ENCODE measurements around the gene MAP3K12. TPM values are rescaled to one million over a fixed set of nuclear protein-coding genes. Genes with fewer than 3 reads are reported as not detected.

MAP3K12 gene
- total and polyA plus RNA-seq, 2 of the 4 experiments (the other 2 are of a cell fraction): 29.0 to 52.5 TPM

DNA sequence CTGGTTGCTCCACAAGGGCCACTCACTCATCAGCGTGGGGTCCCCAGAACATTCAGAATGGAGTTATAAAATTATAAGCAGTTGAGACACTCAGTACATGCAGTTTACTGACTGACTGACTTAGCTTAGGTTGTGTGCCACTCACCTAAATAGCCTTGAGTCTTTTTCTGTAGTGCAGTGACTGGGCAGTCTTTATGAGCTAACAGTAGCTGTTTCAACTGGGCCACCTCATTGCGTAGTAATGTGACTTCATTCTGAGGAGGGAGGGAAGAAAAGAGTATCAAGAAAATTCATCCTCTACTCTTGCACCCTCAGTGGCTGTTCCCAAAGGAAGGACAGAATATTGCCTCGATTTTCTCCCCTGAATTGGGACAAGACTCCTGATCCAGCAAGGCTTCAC lies 23.9 kb upstream of the MAP3K12 start:
- no peak overlapping the region for H2BK120ac ChIP-seq (ENCODE audit: low read depth, low read length)
- no peak for TF ChIP-seq BHLHE40 (IDR thresholded peaks at IDR 0.05; ENCODE audit: low read depth, low read length)
- TF ChIP-seq, protein P1, sequence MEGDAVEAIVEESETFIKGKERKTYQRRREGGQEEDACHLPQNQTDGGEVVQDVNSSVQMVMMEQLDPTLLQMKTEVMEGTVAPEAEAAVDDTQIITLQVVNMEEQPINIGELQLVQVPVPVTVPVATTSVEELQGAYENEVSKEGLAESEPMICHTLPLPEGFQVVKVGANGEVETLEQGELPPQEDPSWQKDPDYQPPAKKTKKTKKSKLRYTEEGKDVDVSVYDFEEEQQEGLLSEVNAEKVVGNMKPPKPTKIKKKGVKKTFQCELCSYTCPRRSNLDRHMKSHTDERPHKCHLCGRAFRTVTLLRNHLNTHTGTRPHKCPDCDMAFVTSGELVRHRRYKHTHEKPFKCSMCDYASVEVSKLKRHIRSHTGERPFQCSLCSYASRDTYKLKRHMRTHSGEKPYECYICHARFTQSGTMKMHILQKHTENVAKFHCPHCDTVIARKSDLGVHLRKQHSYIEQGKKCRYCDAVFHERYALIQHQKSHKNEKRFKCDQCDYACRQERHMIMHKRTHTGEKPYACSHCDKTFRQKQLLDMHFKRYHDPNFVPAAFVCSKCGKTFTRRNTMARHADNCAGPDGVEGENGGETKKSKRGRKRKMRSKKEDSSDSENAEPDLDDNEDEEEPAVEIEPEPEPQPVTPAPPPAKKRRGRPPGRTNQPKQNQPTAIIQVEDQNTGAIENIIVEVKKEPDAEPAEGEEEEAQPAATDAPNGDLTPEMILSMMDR (conservative IDR thresholded peaks at IDR 0.05; ENCODE audit: low read depth, low read length): no peak
- no peak for TF ChIP-seq RCOR1 (IDR thresholded peaks at IDR 0.05; ENCODE audit: insufficient replicate concordance, low read length)
- TF ChIP-seq CEBPB (IDR thresholded peaks at IDR 0.05; ENCODE audit: low read depth, low read length): no peak
- TF ChIP-seq CHD1 (IDR thresholded peaks at IDR 0.05; ENCODE audit: low read depth, low read length): no peak
- no peak for TF ChIP-seq FOS (IDR thresholded peaks at IDR 0.05; ENCODE audit: low read depth, low read length)
- TF ChIP-seq, protein P2, sequence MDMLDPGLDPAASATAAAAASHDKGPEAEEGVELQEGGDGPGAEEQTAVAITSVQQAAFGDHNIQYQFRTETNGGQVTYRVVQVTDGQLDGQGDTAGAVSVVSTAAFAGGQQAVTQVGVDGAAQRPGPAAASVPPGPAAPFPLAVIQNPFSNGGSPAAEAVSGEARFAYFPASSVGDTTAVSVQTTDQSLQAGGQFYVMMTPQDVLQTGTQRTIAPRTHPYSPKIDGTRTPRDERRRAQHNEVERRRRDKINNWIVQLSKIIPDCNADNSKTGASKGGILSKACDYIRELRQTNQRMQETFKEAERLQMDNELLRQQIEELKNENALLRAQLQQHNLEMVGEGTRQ (IDR thresholded peaks at IDR 0.05; ENCODE audit: low read depth, low read length): no peak
- TF ChIP-seq RAD21 (IDR thresholded peaks at IDR 0.05; ENCODE audit: low read length): no peak
- TF ChIP-seq, protein P3, sequence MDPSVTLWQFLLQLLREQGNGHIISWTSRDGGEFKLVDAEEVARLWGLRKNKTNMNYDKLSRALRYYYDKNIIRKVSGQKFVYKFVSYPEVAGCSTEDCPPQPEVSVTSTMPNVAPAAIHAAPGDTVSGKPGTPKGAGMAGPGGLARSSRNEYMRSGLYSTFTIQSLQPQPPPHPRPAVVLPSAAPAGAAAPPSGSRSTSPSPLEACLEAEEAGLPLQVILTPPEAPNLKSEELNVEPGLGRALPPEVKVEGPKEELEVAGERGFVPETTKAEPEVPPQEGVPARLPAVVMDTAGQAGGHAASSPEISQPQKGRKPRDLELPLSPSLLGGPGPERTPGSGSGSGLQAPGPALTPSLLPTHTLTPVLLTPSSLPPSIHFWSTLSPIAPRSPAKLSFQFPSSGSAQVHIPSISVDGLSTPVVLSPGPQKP (IDR thresholded peaks at IDR 0.05; ENCODE audit: borderline replicate concordance, low read depth, low read length): no peak
- TF ChIP-seq POLR2A (IDR thresholded peaks at IDR 0.05; ENCODE audit: low read depth, low read length): no peak
- no peak for TF ChIP-seq NFE2L2 (IDR thresholded peaks at IDR 0.05; ENCODE audit: low read depth, low read length)
- TF ChIP-seq RFX5 (IDR thresholded peaks at IDR 0.05; ENCODE audit: low read depth, low read length): no peak
- no peak for TF ChIP-seq MAZ (IDR thresholded peaks at IDR 0.05; ENCODE audit: borderline replicate concordance, low read depth, low read length)
- TF ChIP-seq MXI1 (IDR thresholded peaks at IDR 0.05; ENCODE audit: borderline replicate concordance, low read depth, low read length): no peak
- TF ChIP-seq SMC3 (IDR thresholded peaks at IDR 0.05; ENCODE audit: low read depth, low read length): no peak
- TF ChIP-seq MAFK (IDR thresholded peaks at IDR 0.05; ENCODE audit: low read depth, low read length): no peak
- no peak overlapping the region for H3K4me3 ChIP-seq (ENCODE audit: insufficient read depth, low read depth, low read length)
- peaks cover 2% of the 10 kb centered on the region; the same call in 1 of the 2 replicates for H3K4me1 ChIP-seq (ENCODE audit: control insufficient read depth, insufficient read depth, low read length)
- H3K18ac ChIP-seq (ENCODE audit: low read depth, low read length): no peak overlapping the region
- H3K23ac ChIP-seq (ENCODE audit: low read depth, low read length): no peak overlapping the region
- DNase-seq (peak; percentile 66), ATAC-seq (ENCODE audit: low read depth) (peak; percentile 82)
- H3K79me1 ChIP-seq (ENCODE audit: low read depth in 1 of 2, low read length in 2 of 2): peaks cover 0 to 3% of the 10 kb centered on the region in 2 experiments; a peak in 1 of 4 replicates
- no peak overlapping the region for H3K14ac ChIP-seq (replicated peaks; ENCODE audit: low read depth, low read length)
- in situ Hi-C loops (cut with MboI; ENCODE audit: low sequenced_read_pairs) (no loop called here), intact Hi-C loops (cut with micrococcal nuclease) (no loop called here), dilution Hi-C loops (cut with HindIII; ENCODE audit: low sequenced_read_pairs, unreplicated experiment) (no loop called here)
- no peak overlapping the region for H2AK9ac ChIP-seq (replicated peaks; ENCODE audit: low read depth, low read length, poor library complexity)
- no peak overlapping the region for H2AFZ ChIP-seq (replicated peaks; ENCODE audit: low read length, poor library complexity)
- H3K4me2 ChIP-seq (ENCODE audit: low read depth, low read length): no peak overlapping the region; the same call in 1 of the 2 replicates
- H4K91ac ChIP-seq (ENCODE audit: insufficient read depth, low read depth, low read length): no peak overlapping the region
- ChIA-PET POLR2A (ENCODE audit: unreplicated experiment) (no interaction called here), CTCF (no interaction called here)
- H2BK20ac ChIP-seq (ENCODE audit: low read depth, low read length): no peak overlapping the region
- no peaks in the 10 kb centered on the region for H3K27me3 ChIP-seq (ENCODE audit: control insufficient read depth, insufficient read depth, low read length)
- no TSS peak for BruUV-seq (replicated peaks)
- H3K27ac ChIP-seq (ENCODE audit: insufficient read depth, low read length): no peak overlapping the region
- peak overlapping the region; percentile 7 for H2BK5ac ChIP-seq (ENCODE audit: low read depth, low read length, poor library complexity, severe bottlenecking)
- no peak overlapping the region for H3K56ac ChIP-seq (ENCODE audit: extremely low read depth, insufficient read depth, low read length)
- H4K8ac ChIP-seq (ENCODE audit: low read depth in 2 of 2, low read length in 2 of 2): no peak overlapping the region
- H3K9ac ChIP-seq (ENCODE audit: low read depth, low read length): no peak overlapping the region
- WGBS, 2 experiments (ENCODE audit: extremely low coverage in 2 of 2, insufficient read length in 1 of 2): no CpG with 5 or more reads among the region's 3 CpGs
- H2AK5ac ChIP-seq (ENCODE audit: low read depth, low read length): no peak overlapping the region
- peaks cover 29% of the 10 kb centered on the region for H3K36me3 ChIP-seq (ENCODE audit: control insufficient read depth, insufficient read depth, low read length)
- no peak overlapping the region for H3K4ac ChIP-seq (ENCODE audit: low read depth, low read length)
- H3K9me1 ChIP-seq (ENCODE audit: insufficient read depth, low read length): no peaks in the 10 kb centered on the region
- H3K9me3 ChIP-seq (ENCODE audit: control insufficient read depth, insufficient read depth, low read length): no peaks in the 10 kb centered on the region
- no peak overlapping the region for H2BK15ac ChIP-seq (ENCODE audit: low read depth, low read length)
- no peaks in the 10 kb centered on the region; the same call in 1 of the 2 replicates for H4K20me1 ChIP-seq (ENCODE audit: insufficient read depth, low read length)
- H4K5ac ChIP-seq (ENCODE audit: low read depth, low read length): no peak overlapping the region

Measured in IMR-90 (cell line).